Naive thymus-derived CD4-positive, alpha-beta T cell (primary cell): ENCODE data around the gene CORO1C. TPM values are rescaled to one million over a fixed set of nuclear protein-coding genes. Genes with fewer than 3 reads are reported as not detected.

Source experiments
- ATAC-seq: fragments of 150-1000 bp; cut with Tn5 transposase; 2 replicates; pipeline ENCODE4 v1.10.0; 2021; ENCODE audit warnings: mild to moderate bottlenecking, moderate library complexity
- CTCF ChIA-PET: fragments of 350-600 bp; sonication (Branson Sonifier 250); formaldehyde crosslinking; loops from one replicate; lab custom pipeline; 2021; ENCODE audit warnings: antibody characterized with exemption; lab: Charles Lee
- POLR2A ChIA-PET: fragments of 350-600 bp; sonication (Branson Sonifier 250); formaldehyde crosslinking; loops from one replicate; lab custom pipeline; 2021; ENCODE audit warnings: antibody characterized with exemption, inconsistent platforms; lab: Charles Lee
- DNase-seq, 9 donors: peaks; one replicate each; pipeline versions ENCODE4 v3.0.0 to v3.0.0-alpha.2; 2020 to 2022; ENCODE audit warnings: mixed read lengths in 1 of 9
- H3K27ac ChIP-seq: one replicate; pipeline ENCODE4 v1.7.0; 2013; ENCODE audit warnings: mild to moderate bottlenecking, low read depth, low read length, moderate library complexity
- H3K27me3 ChIP-seq, 2 donors: one replicate each; pipeline ENCODE4 v1.7.0; 2013; ENCODE audit warnings: low read length in 2 of 2, mild to moderate bottlenecking in 2 of 2, moderate library complexity in 2 of 2; ENCODE audit not compliant: control insufficient read depth in 2 of 2, insufficient read depth in 2 of 2
- H3K36me3 ChIP-seq, 3 experiments: 1 replicate in 2 of 3; 2 replicates in 1 of 3; pipeline ENCODE4 v1.7.0; 2013; ENCODE audit warnings: low read length in 3 of 3, mild to moderate bottlenecking in 3 of 3, moderate library complexity in 1 of 3; ENCODE audit not compliant: insufficient read depth in 3 of 3, control insufficient read depth in 2 of 3
- H3K4me1 ChIP-seq, 2 donors: one replicate each; pipeline ENCODE4 v1.7.0; 2013; ENCODE audit warnings: low read length in 2 of 2, mild to moderate bottlenecking in 2 of 2, moderate library complexity in 1 of 2; ENCODE audit not compliant: control insufficient read depth in 2 of 2, insufficient read depth in 2 of 2
- H3K4me3 ChIP-seq: 2 replicates; pipeline ENCODE4 v1.7.0; 2013; ENCODE audit warnings: mild to moderate bottlenecking, low read length
- H3K9me3 ChIP-seq, 3 experiments: 1 replicate in 2 of 3; 2 replicates in 1 of 3; pipeline ENCODE4 v1.7.0; 2013; ENCODE audit warnings: low read length in 3 of 3; ENCODE audit not compliant: control insufficient read depth in 2 of 3
- H3K27ac Mint-ChIP-seq, 9 donors: one replicate each; pipeline ENCODE4 v1.8.0; 2020 to 2022; ENCODE audit warnings: mixed read lengths in 9 of 9, mild to moderate bottlenecking in 8 of 9, moderate library complexity in 5 of 9, inconsistent platforms in 2 of 9
- H3K27me3 Mint-ChIP-seq, 5 donors: one replicate each; pipeline ENCODE4 v1.8.0; 2021 to 2022; ENCODE audit warnings: mixed read lengths in 5 of 5, mild to moderate bottlenecking in 1 of 5
- H3K36me3 Mint-ChIP-seq, 5 donors: one replicate each; pipeline ENCODE4 v1.8.0; 2020 to 2022; ENCODE audit warnings: mixed read lengths in 5 of 5, mild to moderate bottlenecking in 3 of 5, inconsistent platforms in 1 of 5
- H3K4me1 Mint-ChIP-seq, 7 donors: one replicate each; pipeline ENCODE4 v1.8.0; 2020 to 2022; ENCODE audit warnings: mixed read lengths in 7 of 7, mild to moderate bottlenecking in 3 of 7, inconsistent platforms in 1 of 7
- H3K4me3 Mint-ChIP-seq, 10 donors: one replicate each; pipeline ENCODE4 v1.8.0; 2020 to 2022; ENCODE audit warnings: mild to moderate bottlenecking in 10 of 10, mixed read lengths in 10 of 10, moderate library complexity in 6 of 10, inconsistent platforms in 2 of 10
- H3K9me3 Mint-ChIP-seq, 11 donors: one replicate each; pipeline ENCODE4 v1.8.0; 2020 to 2022; ENCODE audit warnings: mixed read lengths in 11 of 11, mild to moderate bottlenecking in 4 of 11, inconsistent platforms in 1 of 11, moderate library complexity in 1 of 11
- intact Hi-C, 2 donors: fragments of 100-400 bp; cut with micrococcal nuclease; formaldehyde crosslinking; loops; one replicate each; pipeline ENCODE4 v1.15.1; 2023
- polyA plus RNA-seq, 2 donors: library from polyadenylated mRNA; unstranded; fragments of 300-500 nt; fragmentation: Illumina TruSeq; gene quantifications; one replicate each; pipeline ENCODE4 v1.2.3, GENCODE V29; 2021
- total RNA-seq, 6 experiments: library from RNA in 5 of 6; stranded (reverse) in 5 of 6; gene quantifications; 1 replicate in 5 of 6; 2 replicates in 1 of 6; pipeline ENCODE4 v1.2.3 and lab custom pipeline; 2021 to 2026

CORO1C gene
- total and polyA plus RNA-seq, 7 experiments from 2014 or later = 2.5 to 71.8 (median 8.9) TPM

GRCh38 chr12:108702595-108703320 is 28.6 kb downstream of the CORO1C start:
- H3K4me1 Mint-ChIP-seq = peaks cover 0 to 10% (median 5%) of the 10 kb centered on the region in 7 donors
- intact Hi-C loops = no loop called here
- DNase-seq = no peak
- no peak overlapping the region for H3K4me3 ChIP-seq
- H3K4me1 ChIP-seq = no peaks in the 10 kb centered on the region
- H3K9me3 Mint-ChIP-seq = no peaks in the 10 kb centered on the region
- no peak overlapping the region for H3K27ac ChIP-seq
- H3K9me3 ChIP-seq = no peaks in the 10 kb centered on the region
- ATAC-seq = no peak
- no peaks in the 10 kb centered on the region for H3K36me3 ChIP-seq
- H3K27ac Mint-ChIP-seq = no peak overlapping the region
- CTCF ChIA-PET = interaction anchor here (1.7 kb wide), 1 partner anchor 102 kb away, joined by 4 read pairs; no protein-coding TSS in a partner anchor
- H3K27me3 ChIP-seq = no peaks in the 10 kb centered on the region
- H3K4me3 Mint-ChIP-seq = no peak overlapping the region
- peaks cover 0 to 17% (median 7%) of the 10 kb centered on the region in 5 donors for H3K36me3 Mint-ChIP-seq
- POLR2A ChIA-PET = no interaction called here
- peaks cover 0 to 6% (median 0%) of the 10 kb centered on the region in 5 donors for H3K27me3 Mint-ChIP-seq

GRCh38 chr12:108701779-108702441 is 29.4 kb downstream of the CORO1C start:
- Histone ChIP-seq H3K9me3 (no peaks in the 10 kb centered on the region), H3K27ac (no peak overlapping the region), H3K36me3 (no peaks in the 10 kb centered on the region), H3K4me3 (no peak overlapping the region), H3K27me3 (no peaks in the 10 kb centered on the region), H3K4me1 (no peaks in the 10 kb centered on the region)
- peaks cover 0 to under 1% (median 0%) of the 10 kb centered on the region in 5 donors for H3K27me3 Mint-ChIP-seq
- H3K27ac Mint-ChIP-seq = no peak overlapping the region
- ChIA-PET CTCF (interaction anchor here (0.5 to 1.7 kb wide), 2 partner anchors 8 to 103 kb away, joined by 3 to 4 read pairs; no protein-coding TSS in a partner anchor), POLR2A (no interaction called here)
- H3K4me3 Mint-ChIP-seq = no peak overlapping the region
- peaks cover 0 to 14% (median 9%) of the 10 kb centered on the region in 7 donors for H3K4me1 Mint-ChIP-seq
- DNase-seq (no peak), ATAC-seq (peak; percentile 51)
- H3K36me3 Mint-ChIP-seq = peaks cover 0 to 17% (median 7%) of the 10 kb centered on the region in 5 donors
- intact Hi-C loops = no loop called here
- no peaks in the 10 kb centered on the region for H3K9me3 Mint-ChIP-seq

- ChIA-PET POLR2A (no interaction called here), CTCF (interaction anchor here (1.7 kb wide), 1 partner anchor 104 kb away, joined by 4 read pairs; no protein-coding TSS in a partner anchor)
- ATAC-seq = no peak
- Histone ChIP-seq H3K4me1 (no peaks in the 10 kb centered on the region), H3K36me3 (no peaks in the 10 kb centered on the region), H3K4me3 (no peak overlapping the region), H3K9me3 (no peaks in the 10 kb centered on the region), H3K27me3 (no peaks in the 10 kb centered on the region), H3K27ac (no peak overlapping the region)
- Mint-ChIP-seq H3K36me3 (peaks cover 0 to 17% (median 7%) of the 10 kb centered on the region in 5 donors), H3K27me3 (no peaks in the 10 kb centered on the region), H3K4me3 (no peak overlapping the region), H3K27ac (no peak overlapping the region), H3K4me1 (peaks cover 3 to 23% (median 16%) of the 10 kb centered on the region in 7 donors), H3K9me3 (no peaks in the 10 kb centered on the region)
- no peak for DNase-seq
- intact Hi-C loops = no loop called here
Observed at GRCh38 chr12:108700833-108701541, 30.3 kb downstream of the CORO1C start.

- Mint-ChIP-seq H3K27me3 (no peaks in the 10 kb centered on the region), H3K36me3 (peaks cover 0 to 14% (median 4%) of the 10 kb centered on the region in 5 donors), H3K4me1 (peaks cover 12 to 32% (median 23%) of the 10 kb centered on the region in 7 donors), H3K9me3 (no peaks in the 10 kb centered on the region), H3K4me3 (no peak overlapping the region), H3K27ac (no peak overlapping the region)
- DNase-seq (no peak), ATAC-seq (no peak)
- no peaks in the 10 kb centered on the region for H3K27me3 ChIP-seq
- ChIA-PET CTCF (interaction anchor here (0.7 kb wide), 1 partner anchor 27 kb away, joined by 3 read pairs; no protein-coding TSS in a partner anchor), POLR2A (no interaction called here)
- no peaks in the 10 kb centered on the region for H3K4me1 ChIP-seq
- no peak overlapping the region for H3K27ac ChIP-seq
- no peaks in the 10 kb centered on the region for H3K9me3 ChIP-seq
- intact Hi-C loops = no loop called here
- H3K4me3 ChIP-seq = no peak overlapping the region
- H3K36me3 ChIP-seq = no peaks in the 10 kb centered on the region
Observed at GRCh38 chr12:108699955-108700563, 31.3 kb downstream of the CORO1C start.

GRCh38 chr12:108697905-108698304 is 33.4 kb downstream of the CORO1C start:
- Mint-ChIP-seq H3K9me3 (no peaks in the 10 kb centered on the region), H3K27me3 (no peaks in the 10 kb centered on the region), H3K27ac (peak overlapping the region in 1 of 9 donors; percentile 8), H3K4me1 (peaks cover 13 to 42% (median 34%) of the 10 kb centered on the region in 7 donors), H3K36me3 (peaks cover 0 to 15% (median 4%) of the 10 kb centered on the region in 5 donors), H3K4me3 (no peak overlapping the region)
- CTCF ChIA-PET = no interaction called here
- intact Hi-C loops = loop anchor here in 1 of 2 donors (2.0 kb wide), 1 partner anchor 17 kb away; no protein-coding TSS in a partner anchor
- H3K36me3 ChIP-seq = no peaks in the 10 kb centered on the region
- POLR2A ChIA-PET = no interaction called here
- H3K27me3 ChIP-seq = no peaks in the 10 kb centered on the region
- H3K4me1 ChIP-seq = no peaks in the 10 kb centered on the region
- ATAC-seq = no peak
- no peak overlapping the region for H3K27ac ChIP-seq
- no peaks in the 10 kb centered on the region for H3K9me3 ChIP-seq
- no peak for DNase-seq
- H3K4me3 ChIP-seq = no peak overlapping the region

GRCh38 chr12:108696996-108697290 is 34.4 kb downstream of the CORO1C start:
- Mint-ChIP-seq H3K36me3 (peaks cover 0 to 16% (median 4%) of the 10 kb centered on the region in 5 donors), H3K9me3 (no peaks in the 10 kb centered on the region), H3K4me3 (no peak overlapping the region), H3K27me3 (no peaks in the 10 kb centered on the region), H3K27ac (peak overlapping the region in 1 of 9 donors; percentile 8), H3K4me1 (peaks cover 13 to 41% (median 37%) of the 10 kb centered on the region in 7 donors)
- H3K9me3 ChIP-seq = no peaks in the 10 kb centered on the region
- H3K27ac ChIP-seq = no peak overlapping the region
- H3K4me1 ChIP-seq = peaks cover 3% of the 10 kb centered on the region in 2 donors
- ATAC-seq = no peak
- no peak for DNase-seq
- H3K36me3 ChIP-seq = no peaks in the 10 kb centered on the region
- CTCF ChIA-PET = no interaction called here
- H3K4me3 ChIP-seq = no peak overlapping the region
- intact Hi-C loops = loop anchor here in 1 of 2 donors (2.0 kb wide), 1 partner anchor 16 kb away; no protein-coding TSS in a partner anchor
- POLR2A ChIA-PET = interaction anchor here (1.0 kb wide), 1 partner anchor 11 kb away, joined by 3 read pairs; no protein-coding TSS in a partner anchor
- no peaks in the 10 kb centered on the region for H3K27me3 ChIP-seq
